ENCODE data around the gene ZPR1. TPM values are rescaled to one million over a fixed set of nuclear protein-coding genes. Genes with fewer than 3 reads are reported as not detected.

ZPR1 gene
- total RNA-seq, 1 experiment from 2014 or later = 60.7 TPM

DNA sequence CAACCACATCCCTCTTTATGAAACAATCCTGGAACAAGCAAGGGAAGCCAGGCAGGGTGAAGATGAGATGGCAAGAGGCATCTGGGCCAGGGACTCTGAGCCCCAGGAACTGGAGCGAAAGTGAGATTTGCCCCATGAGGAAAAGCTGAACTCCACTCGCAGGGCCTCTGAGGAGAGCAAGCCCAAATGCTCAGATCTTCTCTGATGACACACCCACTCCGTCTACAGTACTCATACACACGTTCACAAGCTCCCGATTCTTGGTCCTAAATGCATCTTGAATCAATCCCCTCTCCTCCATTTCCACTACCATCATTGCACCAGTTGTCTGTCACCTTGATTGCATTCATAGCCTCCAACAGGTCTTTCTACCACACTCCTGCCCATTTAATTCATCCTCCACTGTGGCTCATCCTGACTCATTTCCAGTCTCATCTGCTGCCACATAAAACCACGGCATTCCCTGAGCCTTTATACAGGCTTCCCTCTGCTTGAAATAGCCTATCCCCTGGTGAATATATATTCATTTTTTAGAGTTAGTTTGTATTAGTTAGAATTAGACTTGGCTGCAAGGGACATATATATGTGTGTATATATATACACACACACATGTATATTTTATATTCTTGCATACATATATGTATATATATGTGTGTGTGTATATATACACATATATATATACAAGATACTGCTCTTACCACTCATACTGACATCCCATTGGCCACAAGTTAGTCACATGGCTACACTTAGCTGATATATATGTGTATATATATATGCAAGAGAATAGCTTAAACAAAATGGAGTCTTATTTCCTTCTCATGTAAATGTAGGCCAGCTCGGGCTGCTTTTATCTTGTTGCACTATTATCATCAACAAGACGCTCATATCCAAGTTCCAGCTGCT lies 5.3 kb upstream of the ZPR1 start:
- DNase-seq (ENCODE audit: low spot score) = no peak

DNA sequence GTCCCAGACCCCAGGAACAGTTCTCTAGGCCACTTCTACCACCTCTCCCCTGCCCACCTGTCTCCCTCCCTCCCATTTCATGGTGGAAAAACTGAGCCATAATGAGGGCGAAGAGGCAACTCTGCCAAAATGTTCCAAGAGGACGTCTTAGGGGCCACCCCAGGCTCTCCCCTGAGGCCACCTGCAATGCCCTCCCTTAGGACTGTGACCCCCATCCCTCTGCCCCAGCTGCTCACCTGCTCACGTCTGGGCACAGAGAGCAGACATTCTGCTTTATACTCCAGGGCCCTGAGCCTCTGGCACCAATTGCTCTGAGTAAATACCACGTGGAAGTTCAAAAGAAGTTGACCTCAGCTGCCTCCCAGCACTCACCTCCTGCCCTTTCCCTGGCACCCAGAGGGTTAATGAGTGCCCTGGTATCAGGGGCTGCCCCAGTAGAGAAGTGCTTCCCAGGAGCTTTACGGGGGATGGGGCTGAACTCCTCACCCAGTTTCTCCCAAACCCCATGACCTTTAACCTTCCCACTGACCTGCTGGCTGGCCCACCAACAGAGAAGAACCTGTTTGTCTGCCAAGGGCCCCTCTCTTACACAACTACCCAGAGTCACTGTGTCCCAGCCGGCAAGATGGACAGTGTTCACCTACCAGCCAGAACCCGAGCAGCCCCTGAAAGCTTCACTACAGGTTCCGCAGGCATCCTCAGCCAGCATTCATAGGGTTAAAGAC lies 4.5 kb upstream of the ZPR1 start:
- DNase-seq (ENCODE audit: low spot score) = no peak

DNA sequence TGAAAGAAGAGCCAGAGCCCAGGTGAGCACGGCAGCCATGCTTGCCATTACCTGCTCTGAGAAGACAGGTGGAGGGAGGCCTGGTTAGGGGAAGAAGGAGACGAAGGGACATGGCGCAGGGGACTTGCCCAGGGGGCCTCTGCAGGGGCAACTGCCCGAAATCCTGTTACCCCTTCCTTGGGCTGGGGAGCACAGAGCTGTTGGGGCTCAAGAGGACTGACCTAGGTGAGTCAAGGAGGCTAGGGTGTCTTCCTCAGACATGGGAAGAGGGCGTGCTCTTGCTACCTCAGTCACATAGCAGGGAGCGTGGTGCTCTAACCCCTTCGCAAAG lies 4.0 kb upstream of the ZPR1 start, which contains the start of gene APOA5:
APOA5 (minus strand) TSS at position 67 of the 331 bp plus-strand sequence; CDS start at position 48, 19 bp downstream.
- no peak for DNase-seq (ENCODE audit: low spot score)

DNA sequence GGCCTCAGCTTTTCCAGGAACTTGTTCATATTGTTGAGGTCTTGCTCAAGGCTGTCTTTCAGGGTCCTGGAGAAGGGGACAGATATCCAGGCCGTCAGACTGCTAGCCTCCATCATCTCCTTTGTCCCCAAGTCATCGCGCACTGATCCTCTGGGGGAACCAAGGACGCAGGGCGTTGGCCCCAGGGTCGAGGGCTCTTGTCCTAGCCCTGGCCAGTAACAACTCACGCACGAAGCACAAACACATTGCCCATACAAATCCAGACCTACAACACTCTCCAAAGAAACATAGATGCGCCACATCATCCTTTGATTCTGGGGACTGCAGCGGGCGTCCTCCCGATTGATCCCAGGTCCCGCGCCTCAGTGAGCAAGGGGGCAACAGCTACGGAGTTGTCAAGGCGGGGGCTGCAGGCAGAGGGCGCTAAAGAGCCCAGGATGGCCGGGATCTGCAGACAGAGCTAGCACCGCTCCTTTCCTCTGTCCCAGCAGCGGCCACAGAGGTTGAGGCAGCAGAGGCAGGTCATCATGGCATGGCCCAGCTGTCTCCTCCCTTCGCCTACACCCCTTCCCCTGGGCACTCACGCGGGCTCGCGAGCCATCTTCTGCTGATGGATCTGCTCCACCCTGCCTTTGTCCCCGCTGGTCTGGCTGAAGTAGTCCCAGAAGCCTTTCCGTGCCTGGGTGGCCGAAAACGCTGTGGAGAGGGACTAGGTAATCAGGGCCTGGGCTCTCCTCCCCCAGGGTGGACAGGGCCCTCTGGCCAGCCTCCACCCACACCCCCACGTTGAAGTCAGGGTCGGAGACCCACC lies 3.4 kb upstream of the ZPR1 start:
- DNase-seq (ENCODE audit: low spot score) = peak; percentile 81

DNA sequence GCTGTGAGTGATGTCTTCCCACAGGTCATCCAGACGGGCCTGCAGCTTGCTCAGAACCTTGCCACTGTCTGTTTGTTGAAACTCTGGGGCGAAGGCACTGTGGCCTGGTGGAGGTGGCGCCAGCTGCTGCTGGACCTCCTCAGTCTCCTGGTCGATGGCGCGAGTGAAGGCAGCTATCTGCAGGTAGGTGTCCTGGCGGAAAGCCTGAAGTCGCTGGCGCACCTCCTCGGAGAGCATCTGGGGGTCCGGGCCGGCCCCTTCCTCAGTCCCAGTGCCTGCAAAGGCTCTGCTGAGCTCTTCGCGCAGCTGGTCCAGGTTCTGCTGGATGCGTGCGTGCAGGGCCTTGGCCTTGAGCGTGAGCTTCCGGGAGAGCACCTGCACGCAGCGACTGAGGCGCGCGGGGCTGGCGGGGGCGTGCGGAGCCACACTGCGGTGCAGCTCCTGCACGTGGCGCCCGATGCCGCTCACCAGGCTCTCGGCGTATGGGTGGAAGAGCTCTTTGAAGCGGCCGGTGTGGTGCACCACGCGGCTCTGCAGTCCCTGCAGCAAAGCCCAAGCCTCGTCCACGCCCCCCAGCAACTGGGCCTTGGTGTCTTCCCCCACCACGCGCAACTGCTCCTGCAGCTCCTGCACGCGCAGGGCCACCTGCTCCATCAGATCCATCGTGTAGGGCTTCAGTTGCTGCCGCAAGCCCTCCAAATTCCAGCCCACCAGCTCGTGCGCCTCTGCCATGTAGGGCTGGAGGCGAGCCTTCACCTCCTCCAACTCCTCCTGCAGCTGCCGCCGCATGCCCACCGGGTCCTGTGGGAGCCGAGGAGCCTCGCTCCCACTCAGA lies 2.6 kb upstream of the ZPR1 start:
- no peak for DNase-seq (ENCODE audit: low spot score)

DNA sequence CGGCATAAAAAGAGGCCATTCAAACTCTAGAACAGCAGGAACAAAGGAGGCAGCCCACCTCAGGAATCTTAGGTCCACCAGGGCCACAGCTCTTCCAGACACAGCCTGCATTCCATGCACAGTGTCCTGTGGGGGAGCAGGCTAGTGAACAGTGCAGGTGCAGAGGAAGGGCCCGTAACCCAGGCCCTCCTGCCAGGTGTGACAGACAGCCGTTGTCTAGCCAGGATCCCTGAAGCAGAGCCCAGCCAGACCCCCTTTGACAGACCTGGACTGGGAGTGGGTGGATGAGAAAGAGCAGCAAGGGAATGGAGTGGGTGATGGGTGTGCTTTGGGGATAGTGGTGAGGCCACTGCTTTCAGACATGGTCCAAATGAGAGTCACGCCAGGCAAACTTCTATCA lies 1.2 kb upstream of the ZPR1 start:
- DNase-seq (ENCODE audit: low spot score) = no peak

DNA sequence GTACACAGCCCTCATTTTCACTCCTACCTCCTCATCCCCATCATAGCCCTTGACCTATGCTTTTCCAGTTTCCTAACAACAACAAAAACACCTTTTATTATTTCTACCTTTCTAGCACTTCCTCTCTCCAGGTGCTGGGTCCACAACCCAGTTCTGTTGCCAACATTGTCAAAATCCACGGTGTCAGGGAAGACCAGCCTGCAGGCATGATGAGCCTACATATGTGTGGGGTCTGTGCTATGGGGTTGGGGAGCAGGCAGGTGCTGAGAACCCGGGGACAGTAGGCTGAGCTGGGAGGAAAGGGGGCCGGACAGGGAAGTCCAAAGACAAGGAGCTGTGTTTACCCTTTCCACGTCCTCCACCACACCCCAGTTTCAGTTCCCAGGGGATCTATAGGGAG lies 711 bp upstream of the ZPR1 start:
- DNase-seq (ENCODE audit: low spot score) = no peak

DNA sequence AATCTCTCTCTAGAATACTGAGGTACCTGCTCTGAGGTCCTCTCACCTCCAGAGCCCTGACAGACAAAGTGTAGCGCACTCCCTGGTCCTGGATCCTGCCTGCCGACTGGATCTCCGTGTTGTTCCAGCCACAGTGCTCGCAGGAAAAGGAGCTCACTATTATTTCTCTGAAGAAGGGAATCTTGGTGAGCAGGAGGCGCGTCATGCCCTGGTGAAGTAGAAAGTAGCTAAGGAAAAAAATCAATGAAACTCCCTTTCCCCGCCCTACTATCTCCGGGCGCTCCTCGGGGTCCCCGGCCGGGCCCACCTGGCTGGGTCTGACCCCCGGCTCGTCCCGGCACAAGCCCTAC lies 412 bp downstream of the ZPR1 start:
- peak; percentile 22 for DNase-seq (ENCODE audit: low spot score)

DNA sequence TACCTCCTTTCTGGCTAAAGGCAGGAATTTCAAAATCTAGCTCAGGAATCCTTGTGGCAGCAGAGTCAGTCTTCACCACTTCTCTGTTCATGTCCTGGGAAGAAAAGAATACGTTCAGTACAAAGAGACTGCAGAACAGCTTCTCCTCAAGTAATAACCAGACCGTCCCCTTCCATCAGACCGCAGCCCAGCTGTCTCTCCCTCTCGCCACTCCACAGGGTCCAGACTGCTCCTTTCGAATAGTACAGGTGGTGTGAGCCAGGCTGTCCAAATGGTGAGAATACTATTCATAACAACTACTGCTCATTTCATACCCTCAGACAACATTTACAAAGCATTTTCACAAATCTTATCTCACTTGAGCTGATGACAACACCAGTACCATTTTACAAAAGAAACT lies 857 bp downstream of the ZPR1 start:
- DNase-seq (ENCODE audit: low spot score) = no peak

DNA sequence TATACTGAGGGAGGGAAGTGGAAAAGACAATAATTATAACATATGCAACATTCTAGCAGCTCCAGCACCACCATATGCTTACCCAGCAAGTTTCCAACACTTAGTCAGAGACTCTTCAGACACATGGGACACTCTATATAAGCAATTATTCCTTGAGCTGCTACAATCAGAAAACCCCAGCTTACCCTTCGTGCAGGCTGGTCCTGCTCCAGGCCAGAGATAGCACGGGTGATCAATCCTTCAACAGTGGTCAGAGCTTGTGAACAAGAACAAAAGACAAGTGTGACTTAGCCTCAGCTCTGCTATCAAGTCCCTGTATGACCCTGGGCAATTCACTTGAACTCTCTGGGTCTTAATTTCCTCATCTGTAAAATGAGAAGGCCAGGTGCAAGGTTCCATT lies 1.5 kb downstream of the ZPR1 start:
- DNase-seq (ENCODE audit: low spot score) = no peak

DNA sequence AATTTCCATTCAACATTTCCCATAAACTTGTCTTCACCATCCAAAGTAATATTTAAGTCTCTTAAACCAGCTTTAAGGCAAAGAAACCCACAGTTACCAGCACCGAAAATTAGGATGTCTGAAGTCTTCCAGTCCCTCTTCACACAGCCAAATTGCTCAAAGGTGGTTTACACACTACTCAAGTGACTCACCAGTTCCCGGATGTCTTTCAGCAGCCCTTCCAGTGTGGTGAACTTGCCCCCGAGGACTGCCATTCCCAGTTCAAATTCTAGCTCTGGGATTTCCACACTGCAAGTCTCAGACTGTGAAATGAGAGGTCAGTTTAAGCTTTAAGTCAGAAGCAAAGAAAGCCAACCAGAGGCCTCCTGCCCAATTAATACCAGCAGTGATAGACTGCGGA lies 5.1 kb downstream of the ZPR1 start:
- no peak for DNase-seq (ENCODE audit: low spot score)

DNA sequence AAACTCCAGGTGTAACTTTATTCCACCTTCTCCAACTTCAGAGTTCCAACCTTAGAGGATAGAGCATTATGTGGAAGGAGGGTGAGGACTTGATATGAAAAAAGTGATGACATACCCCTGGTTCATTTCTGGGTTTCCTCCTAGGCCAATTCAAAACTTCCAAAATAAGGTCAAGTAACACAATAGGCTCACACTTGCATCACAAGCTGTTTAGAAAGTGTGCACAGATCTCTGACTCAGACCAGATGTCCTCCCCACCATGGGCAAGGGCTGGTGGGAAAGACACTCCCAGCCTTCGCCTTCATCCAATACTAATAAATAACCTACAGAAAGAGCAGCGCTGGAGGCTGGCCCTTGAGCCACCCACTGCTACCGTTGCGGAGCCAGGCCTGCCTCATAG lies 9.3 kb downstream of the ZPR1 start:
- no peak for DNase-seq (ENCODE audit: low spot score)

DNA sequence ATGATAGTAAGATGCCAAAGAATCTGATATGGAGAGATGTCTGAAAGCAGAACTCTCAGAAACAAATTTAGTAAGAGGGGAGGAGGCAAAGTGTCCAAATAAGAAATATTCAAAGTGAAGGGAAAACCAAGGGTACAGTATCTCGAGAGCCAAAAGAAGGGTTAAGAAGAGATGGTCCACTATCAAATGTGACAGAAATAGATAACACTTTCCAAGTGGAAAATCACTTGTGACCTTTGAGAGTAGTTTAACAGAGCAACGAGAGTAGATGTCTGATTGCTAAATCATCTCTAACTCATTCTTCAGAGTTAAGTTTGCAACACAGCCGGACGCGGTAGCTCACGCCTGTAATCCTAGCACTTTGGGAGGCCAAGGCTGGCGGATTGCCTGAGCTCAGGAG lies 10.8 kb downstream of the ZPR1 start:
- no peak for DNase-seq (ENCODE audit: low spot score)

DNA sequence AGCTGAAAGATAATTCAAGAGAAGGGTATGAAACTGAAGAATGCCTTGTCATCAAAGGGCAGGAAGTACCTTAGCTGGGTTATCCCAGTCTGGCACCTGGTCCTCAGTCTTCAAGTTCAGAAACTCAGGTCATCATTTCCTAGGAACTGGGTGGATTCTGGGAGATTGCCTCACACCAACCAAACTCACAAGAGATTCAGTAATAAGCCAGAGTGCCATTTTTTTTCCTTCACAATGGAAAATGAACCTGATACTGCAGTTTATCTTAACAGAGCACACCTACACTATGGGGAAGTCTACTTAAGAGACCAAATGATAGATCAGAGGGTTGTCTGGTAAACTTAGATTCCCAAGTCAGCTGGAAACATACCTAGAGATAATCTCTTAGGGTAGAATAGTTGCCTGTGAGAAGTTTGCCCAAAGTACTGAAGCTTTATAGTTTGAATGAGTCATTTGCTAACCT lies 11.3 kb downstream of the ZPR1 start:
- DNase-seq (ENCODE audit: low spot score) = no peak

DNA sequence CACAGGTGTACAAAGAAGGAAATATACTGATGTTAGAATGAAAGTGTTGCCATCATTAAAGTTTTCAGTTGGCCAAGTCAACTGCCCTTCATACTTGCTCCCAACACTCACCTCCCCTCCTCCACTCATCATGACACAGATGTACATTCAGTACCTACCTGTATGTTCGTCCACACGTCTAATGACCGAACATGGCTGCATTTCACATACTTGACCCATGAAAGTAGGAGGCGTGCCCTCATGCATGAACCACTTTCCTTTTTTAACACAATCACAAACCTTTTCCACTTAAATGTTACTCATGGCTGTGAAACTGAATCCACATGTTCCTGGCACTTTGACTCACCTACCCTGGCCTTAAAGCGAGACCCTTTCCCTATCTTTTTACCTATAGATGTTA lies 11.8 kb downstream of the ZPR1 start:
- DNase-seq (ENCODE audit: low spot score) = no peak

DNA sequence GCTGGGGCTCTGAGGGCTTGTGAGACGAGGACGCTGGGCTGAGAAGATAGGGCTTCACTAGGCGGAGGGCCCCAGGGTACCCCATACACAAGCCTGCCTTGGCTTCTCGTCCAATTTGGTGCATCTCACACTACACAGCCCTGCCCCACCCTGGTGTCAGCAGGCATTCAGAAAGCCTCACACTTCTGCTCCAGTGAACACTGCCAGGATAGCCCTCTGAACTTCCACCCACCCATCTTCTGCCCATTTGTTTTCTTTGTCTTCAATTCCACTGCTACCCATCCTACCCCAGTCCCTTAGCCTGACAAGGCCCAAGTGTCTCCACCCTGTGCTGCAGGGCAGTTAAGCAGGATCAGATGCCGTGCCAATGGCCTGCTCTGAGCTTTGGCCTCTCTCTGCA lies 13.2 kb downstream of the ZPR1 start:
- no peak for DNase-seq (ENCODE audit: low spot score)

DNA sequence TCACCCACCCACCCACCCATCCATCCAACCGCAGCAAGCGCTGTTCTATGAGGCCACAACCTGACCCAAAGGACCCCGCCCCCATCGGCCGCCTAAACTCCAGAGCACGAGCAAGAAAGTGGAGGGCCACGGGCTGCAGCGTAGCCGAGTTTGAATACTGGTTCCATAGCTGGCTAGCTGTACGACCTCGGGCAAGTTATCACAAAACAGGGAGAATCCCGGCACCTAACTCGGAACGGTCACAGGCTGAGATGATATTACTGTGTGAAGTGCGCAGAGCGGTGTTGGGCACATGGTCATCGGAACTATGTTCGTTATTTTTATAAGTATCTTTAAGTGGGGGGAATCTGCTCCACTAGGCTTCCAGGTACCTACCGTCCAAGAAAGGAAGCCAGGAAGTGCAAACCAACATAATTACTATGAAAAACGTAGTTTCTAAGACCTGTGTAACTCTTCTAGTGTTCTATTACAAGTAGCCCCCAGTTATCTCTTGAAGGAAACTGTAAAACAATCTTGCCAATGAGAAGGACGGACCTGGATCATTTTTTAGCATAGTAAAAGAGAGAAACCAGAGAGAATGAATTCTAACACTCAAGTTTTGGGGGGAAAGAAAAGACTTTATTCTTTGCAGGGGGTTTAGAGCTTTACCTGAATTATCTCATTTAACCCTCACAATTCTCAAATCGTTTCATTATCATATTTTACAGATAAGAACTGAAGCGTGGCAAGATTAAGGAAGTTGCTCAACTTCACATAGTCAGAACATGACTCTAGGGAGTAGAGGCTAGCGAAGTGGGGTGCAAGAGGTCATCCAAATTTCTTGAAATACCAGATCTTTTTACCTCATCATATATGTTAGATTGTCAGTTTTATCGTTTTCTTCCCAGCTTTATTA lies 14.4 kb downstream of the ZPR1 start:
- peak; percentile 71 for DNase-seq (ENCODE audit: low spot score)

DNA sequence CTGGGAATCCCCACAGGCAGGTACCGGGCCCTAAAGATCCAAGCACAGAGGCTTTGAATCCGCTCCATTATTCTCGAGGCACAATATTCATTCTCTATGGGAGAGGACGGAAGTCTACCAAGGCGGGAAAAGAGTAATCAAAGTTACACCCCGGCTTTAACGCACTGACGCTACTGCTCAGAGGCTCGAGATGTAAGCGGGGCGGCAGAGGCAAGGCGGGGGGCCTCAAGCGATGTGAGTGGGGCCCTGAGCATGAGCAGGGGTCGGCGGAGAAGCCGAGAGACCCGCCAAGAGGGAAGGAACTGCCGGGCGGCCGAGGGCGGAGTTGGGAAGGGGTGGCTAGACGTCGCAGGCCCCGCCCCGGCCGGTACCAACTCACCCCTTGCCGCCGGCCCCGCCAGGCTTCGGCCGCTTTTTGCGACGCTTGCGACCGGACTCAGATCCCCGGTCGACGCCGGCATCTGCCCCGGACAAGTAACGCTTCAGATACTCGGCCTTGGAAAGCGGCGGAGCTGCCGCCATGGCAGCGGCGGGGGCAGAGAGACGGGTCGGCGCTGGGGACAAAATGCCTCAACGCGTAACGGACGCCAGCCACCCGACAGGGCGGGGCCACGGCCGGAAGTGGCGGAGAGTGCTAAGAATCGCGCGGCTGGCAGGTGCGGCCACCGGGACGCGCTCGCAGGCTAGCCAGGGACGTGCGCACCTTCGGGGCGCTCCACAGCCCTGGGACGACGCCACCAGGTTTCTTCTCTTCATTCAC lies 15.2 kb downstream of the ZPR1 start, which contains the start of gene BUD13:
BUD13 (minus strand) TSS at position 545 of the 760 bp plus-strand sequence; CDS start at position 522, 23 bp downstream.
- DNase-seq (ENCODE audit: low spot score) = peak; percentile 95

DNA sequence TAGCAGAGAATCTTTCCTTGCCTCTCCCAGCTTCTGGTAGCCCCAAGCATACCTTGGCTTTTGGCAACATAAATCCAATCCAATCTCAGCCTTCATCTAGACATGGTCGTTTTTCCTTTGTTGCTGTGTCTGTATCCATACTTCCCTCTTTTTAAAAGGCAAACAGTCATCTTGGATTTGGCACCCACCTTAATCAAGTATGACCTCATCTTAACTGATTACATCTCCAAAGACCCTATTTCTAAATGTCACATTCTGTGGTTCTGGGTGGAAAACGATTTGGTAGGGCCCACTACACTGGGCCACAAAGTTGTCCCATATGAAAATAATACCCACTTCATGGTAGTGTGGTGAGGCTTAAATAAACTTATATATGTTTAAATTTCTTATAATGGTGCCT lies 15.9 kb downstream of the ZPR1 start:
- DNase-seq (ENCODE audit: low spot score) = peak; percentile 33
